Dermis blood vessel endothelial cell (primary cell): ENCODE results near the gene URAD. TPM values are rescaled to one million over a fixed set of nuclear protein-coding genes. Genes with fewer than 3 reads are reported as not detected.
"Not testable (repeated sequence)": the region's sequence is repeated elsewhere in the genome, so short reads cannot be mapped to it uniquely, and the experiment has no call there.

ENCODE experiments used
- DNase-seq: peaks from one replicate; pipeline ENCODE4 v3.0.0; 2010
- total RNA-seq: library from RNA; depleted of rRNA; stranded (reverse); fragments of >200 nt; gene quantifications from 2 replicates; pipeline ENCODE4 v1.2.3, GENCODE V29; 2014

URAD gene
- not detected in 2 replicates for total RNA-seq

GRCh38 chr13:27988520-27988919, at the start of gene URAD:
Gene URAD, minus strand, starts transcription at chr13:27988693. Its CDS starts 56 bp downstream, at chr13:27988637.
- no peak for DNase-seq

- no peak for DNase-seq
Measured at GRCh38 chr13:28037399-28037798, 48.9 kb upstream of the URAD start.

DNA sequence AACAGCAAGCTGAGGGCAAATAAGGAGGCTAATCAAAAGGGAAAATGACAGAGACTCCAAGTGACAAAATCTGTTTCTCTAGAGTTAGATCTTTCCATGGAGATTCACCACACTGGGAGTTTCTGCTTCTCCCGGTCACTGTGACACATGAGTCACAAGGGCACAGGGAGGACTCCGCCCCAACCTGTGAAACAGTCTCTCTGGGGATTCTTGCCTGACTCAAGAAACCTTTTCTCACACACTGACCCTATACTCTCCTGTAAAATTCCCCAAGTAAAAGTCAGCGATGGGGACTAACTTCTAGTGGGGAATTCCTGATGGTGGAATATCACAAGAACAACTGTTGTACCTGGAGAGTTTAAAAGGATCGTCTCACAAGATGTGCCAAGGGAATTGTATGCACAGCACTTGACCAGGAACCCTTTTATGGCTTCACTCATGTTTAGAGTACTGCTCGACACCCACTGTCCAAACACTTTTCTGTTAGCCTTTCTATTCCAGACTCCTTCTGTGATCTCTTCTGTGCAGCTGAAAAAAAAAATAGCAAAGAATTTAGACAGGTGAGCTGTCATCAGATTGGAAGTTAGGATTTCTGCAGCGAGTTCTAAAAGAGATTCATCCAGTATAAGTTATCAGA, 46.8 kb upstream of the URAD start:
- no peak for DNase-seq

DNA sequence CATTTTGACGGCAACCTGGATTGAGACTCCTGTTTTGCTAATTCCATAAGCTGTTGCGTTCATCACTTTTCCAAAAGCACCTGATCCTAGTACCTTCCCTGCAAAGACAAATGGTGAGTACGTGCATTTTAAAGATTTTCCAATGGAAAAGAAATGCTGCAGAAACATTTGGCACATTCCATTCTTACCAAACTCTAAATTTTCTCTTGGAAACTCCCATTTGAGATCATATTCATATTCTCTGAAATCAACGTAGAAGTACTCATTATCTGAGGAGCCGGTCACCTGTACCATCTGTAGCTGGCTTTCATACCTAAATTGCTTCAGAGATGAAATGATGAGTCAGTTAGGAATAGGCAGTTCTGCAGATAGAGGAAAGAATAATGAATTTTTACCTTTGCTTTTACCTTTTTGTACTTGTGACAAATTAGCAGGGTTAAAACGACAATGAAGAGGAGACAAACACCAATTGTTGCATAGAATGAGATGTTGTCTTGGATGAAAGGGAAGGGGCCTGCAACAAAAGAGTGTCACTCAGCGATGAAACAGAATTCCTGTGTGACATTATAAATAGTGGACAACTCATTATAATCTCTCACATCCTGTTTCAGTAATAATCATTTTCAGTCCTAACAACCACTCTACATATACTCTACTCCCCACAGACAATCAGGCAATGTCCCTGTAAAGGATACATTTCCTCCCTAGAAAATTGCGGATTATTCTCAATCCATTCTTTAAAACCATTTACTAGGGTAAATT, 45.6 kb upstream of the URAD start:
- DNase-seq, result no peak

DNA sequence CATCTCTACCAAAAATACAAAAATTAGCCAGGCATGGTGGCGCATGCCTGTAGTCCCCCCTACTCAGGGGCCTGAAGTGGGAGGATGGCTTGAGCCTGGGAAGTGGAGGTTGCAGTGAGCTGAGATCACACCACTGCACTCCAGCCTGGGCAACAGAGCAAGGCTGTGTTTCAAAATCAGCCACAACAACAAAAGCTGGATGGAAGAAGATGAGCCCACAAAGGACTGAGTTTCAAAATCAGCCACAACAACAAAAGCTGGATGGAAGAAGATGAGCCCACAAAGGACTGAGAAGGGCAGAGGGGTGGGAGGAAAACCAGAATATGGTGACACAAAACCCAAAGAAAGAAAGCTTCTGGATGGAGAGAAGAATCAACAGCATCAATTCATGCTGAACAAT, 43.9 kb upstream of the URAD start:
- not testable (repeated sequence) for DNase-seq

DNA sequence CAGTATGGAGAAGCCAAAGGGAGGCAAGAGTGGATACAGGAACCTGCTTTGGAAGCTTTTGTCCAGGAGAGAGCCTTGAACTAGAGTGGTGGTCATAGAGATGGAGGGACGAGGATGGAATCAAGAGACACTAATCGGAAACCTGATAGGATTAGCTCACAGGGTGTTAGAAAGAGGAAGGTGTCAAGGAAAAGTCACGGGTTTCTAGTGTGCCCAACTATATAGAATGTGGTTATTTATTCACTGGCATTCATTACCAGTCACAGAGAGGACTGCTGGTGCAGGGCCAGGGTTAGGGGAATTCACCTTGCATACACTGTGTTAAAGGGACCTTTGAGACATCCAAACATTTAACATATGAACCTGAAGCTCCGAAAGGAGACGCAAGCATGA, 43.4 kb upstream of the URAD start:
- DNase-seq, result no peak

GRCh38 chr13:28031220-28031895, 42.9 kb upstream of the URAD start:
- DNase-seq, result no peak

DNA sequence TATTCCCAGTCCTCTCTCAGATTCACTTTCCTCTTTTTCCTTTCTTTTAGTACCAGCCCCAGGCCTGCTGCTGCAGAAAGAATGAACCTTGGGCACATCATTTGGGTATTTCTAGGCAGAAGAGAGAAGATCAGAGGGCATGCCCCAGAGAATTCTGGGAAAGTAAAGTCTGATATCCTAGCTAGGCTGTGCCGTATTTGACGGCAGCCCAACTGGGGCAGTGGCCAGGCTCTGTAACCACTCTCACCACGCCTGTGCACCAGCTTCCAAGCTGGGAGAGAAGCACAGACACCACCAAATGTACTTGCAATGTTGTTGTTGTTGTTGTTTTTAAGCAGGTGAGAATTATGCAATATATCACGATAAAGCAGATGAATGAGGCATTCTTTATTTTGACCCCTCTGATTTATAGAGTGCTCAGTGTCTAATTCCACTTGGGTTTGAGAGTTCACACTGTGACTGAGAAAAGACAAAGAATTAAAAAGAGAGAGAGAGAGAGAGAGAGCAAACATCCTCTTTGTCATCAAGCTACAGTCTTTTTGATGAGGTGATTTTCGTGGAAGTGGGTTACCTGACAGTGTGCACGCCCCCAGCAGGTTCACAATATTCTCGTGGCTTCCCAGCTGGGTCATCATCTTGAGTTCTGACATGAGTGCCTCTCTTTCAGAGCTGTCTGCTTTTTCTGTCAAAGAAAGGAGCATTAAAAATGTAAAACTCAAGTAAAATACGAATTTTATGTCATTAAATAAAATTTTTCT, 39.3 kb upstream of the URAD start:
- no peak for DNase-seq

GRCh38 chr13:28027071-28027470, 38.6 kb upstream of the URAD start:
- DNase-seq, result no peak

GRCh38 chr13:28026508-28026907, 38.0 kb upstream of the URAD start:
- DNase-seq, result no peak

GRCh38 chr13:28022848-28023518, 34.5 kb upstream of the URAD start:
- DNase-seq, result no peak

GRCh38 chr13:28014301-28014700, 25.8 kb upstream of the URAD start:
- no peak for DNase-seq

- DNase-seq, result no peak
Measured at GRCh38 chr13:28013482-28013881, 25.0 kb upstream of the URAD start.

- no peak for DNase-seq
Measured at GRCh38 chr13:28012896-28013295, 24.4 kb upstream of the URAD start.

GRCh38 chr13:28012383-28012782, 23.9 kb upstream of the URAD start:
- no peak for DNase-seq

DNA sequence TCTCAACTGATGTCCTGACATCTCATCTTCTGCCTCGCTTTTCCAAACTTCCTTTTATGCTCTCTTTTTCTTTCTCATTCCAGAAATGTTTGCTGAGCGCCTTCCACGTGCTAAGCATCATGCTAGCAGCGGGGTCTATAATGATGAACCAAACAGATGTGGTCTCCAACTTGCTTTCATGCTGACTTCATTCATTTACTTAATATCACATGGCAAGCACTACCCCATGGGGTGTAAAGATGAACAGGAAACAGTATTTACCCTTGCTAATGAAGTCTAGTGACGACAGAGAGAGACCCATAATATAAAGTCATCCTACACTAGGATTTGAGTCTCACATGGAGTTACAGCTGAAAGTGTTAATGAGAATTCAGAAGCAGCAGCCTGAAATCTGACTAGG, 21.6 kb upstream of the URAD start:
- no peak for DNase-seq

DNA sequence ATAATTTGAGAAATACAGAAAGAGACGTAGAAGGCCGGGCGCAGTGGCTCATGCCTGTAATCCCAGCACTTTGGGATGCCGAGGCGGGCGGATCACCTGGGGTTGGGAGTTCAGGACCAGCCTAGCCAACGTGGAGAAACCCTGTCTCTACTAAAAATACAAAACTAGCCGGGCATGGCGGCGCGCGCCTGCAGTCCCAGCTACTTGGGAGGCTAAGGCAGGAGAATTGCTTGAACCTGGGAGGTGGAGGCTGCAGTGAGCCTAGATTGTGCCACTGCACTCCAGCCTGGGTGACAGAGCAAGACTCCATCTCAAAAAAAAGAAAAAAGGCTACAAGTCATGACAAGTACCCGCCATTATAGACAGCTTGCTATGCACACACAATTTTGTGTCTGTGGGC, 16.5 kb upstream of the URAD start:
- DNase-seq, result not testable (repeated sequence)

DNA sequence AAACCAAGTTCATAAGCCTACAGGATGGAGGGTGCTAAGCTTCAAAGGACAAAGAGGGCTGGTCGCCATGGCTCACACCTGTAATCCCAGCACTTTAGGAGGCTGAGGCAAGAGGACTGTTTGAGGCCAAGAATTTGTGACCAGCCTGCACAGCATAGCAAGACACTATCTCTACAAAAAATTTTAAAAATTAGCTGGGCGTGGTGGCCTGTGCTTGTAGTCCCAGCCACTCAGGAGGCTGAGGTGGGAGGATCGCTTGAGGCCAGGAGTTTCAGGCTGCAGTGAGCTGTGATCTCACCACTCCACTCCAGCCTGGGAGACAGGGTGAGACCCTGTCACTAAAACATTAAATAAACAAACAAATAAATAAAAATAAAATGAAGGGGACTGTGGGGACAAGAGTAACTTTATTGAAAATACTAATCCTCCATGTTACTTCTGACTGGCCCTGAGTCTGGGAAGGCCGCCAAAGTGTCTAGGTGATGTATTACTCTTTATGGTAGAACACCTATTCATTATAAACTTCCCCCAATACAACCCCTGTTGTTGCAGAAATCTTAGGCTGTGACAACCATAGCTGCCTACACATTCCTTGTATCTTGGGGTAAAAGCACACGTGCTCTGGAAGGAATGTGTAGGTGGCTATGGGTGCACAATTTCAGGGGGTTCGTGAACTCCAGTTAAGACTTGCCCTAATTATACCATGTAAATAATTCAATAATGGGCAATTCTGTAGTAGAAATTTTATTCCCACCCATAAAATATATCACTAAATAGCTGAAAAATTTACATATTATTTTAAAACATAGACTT, 14.6 kb upstream of the URAD start:
- DNase-seq, result no peak

GRCh38 chr13:28001837-28002473, 13.5 kb upstream of the URAD start:
- DNase-seq, result no peak

DNA sequence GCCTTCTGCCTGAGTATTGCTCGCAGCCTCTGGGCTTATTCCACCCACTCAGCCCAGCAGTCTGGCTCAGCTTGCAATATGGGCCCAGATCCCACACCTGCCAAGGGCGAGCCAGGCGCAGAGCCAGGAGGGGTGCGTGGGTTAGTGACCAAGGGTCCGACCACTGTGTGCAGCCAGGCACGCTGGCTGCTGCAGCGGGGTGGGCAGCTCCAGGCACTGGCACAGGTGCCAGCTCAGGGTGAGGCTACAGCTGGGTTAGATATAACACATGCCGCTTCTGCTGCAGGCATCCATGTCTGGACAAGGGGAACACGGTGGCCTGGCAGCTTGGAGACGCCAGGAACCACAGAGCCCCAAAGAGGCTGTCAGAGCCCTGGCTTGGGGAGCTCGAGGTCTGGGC, 12.6 kb upstream of the URAD start:
- DNase-seq, result no peak

DNA sequence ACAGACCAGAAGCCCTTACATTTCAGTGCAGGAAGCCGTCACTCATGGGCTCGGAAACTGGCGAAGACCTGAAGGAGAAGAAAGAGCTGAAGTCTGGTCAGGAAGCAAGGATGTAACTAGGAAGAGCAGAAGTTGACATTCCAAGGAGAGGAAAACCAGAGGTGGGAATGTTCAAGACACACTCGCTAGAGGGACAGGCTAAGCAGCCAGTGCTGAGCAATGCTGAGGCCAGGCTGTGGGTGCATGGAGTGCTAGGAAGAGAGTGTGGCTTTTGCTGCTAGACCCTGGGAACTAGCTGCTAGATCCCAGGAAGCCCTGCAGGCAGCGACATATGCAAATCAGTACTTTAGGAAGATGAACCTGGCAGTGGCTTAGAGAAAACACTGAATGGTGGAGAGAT, 12.1 kb upstream of the URAD start:
- DNase-seq, result no peak
